ENCODE results near the gene FUT9.

- TF ChIP-seq CTCF (conservative IDR thresholded peaks at IDR 0.05 in 1 of 2, IDR thresholded peaks at IDR 0.05 in 1 of 2; ENCODE audit: low read depth in 1 of 2, low read length in 2 of 2) (no peak), EZH2 (IDR thresholded peaks at IDR 0.05; ENCODE audit: low read length, missing control alignments) (no peak)
Observed at GRCh38 chr6:96032661-96033060, 16.9 kb downstream of the FUT9 start.
